Astrocyte of the cerebellum (primary cell): ENCODE measurements around the gene NR2C2.

ENCODE experiments used
- DNase-seq: peaks from one replicate; pipeline ENCODE4 v3.0.0-alpha.2; 2011; ENCODE audit warnings: low read depth
- H3K4me3 ChIP-seq: 2 replicates; pipeline ENCODE4 v1.5.1; 2011; ENCODE audit warnings: mild to moderate bottlenecking, low read depth, low read length, moderate library complexity
- in situ Hi-C: cut with HindIII; loops from 2 replicates; pipeline ENCODE4 v1.10.0; 2017; ENCODE audit warnings: low sequenced_read_pairs
- TF ChIP-seq, protein P1 (sequence below): IDR thresholded peaks from 2 replicates; pipeline ENCODE4 v1.5.1; 2012; ENCODE audit warnings: low read length, low read depth, moderate library complexity, mild to moderate bottlenecking; ENCODE audit errors: missing control alignments

NR2C2 gene

DNA sequence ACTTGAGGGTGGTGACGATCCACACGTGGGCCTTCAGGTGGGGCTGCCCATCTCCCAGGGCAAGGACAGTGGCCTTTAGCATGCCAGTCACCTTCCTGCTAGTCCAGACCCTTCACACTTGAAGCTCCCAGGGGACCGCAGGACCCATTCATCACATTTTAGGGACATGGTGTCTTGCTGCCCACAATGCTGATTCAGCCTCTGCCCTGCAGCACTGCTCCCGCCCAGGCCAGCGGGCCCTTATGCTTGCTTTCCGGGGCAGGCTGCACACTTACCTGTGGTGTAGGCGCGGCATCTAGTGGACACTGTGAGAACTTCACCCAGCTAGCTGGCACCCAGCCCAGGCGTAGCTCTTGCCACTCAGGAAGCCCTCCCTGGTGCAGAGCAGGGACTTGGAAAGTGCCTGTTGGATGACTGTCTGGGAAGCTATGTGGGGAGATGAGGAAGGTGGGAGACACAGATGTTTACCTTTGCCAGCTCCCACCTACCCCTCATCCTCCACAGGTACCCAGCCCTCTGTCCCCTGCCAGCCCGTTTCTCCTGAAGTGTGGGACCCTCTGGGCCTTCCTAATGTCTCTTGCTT, 26.3 kb upstream of the NR2C2 start:
- in situ Hi-C loops, result no loop called here
- DNase-seq, result peak; percentile 78
- no peak overlapping the region for H3K4me3 ChIP-seq
- TF ChIP-seq, protein P1, sequence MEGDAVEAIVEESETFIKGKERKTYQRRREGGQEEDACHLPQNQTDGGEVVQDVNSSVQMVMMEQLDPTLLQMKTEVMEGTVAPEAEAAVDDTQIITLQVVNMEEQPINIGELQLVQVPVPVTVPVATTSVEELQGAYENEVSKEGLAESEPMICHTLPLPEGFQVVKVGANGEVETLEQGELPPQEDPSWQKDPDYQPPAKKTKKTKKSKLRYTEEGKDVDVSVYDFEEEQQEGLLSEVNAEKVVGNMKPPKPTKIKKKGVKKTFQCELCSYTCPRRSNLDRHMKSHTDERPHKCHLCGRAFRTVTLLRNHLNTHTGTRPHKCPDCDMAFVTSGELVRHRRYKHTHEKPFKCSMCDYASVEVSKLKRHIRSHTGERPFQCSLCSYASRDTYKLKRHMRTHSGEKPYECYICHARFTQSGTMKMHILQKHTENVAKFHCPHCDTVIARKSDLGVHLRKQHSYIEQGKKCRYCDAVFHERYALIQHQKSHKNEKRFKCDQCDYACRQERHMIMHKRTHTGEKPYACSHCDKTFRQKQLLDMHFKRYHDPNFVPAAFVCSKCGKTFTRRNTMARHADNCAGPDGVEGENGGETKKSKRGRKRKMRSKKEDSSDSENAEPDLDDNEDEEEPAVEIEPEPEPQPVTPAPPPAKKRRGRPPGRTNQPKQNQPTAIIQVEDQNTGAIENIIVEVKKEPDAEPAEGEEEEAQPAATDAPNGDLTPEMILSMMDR, result peak; percentile 97

DNA sequence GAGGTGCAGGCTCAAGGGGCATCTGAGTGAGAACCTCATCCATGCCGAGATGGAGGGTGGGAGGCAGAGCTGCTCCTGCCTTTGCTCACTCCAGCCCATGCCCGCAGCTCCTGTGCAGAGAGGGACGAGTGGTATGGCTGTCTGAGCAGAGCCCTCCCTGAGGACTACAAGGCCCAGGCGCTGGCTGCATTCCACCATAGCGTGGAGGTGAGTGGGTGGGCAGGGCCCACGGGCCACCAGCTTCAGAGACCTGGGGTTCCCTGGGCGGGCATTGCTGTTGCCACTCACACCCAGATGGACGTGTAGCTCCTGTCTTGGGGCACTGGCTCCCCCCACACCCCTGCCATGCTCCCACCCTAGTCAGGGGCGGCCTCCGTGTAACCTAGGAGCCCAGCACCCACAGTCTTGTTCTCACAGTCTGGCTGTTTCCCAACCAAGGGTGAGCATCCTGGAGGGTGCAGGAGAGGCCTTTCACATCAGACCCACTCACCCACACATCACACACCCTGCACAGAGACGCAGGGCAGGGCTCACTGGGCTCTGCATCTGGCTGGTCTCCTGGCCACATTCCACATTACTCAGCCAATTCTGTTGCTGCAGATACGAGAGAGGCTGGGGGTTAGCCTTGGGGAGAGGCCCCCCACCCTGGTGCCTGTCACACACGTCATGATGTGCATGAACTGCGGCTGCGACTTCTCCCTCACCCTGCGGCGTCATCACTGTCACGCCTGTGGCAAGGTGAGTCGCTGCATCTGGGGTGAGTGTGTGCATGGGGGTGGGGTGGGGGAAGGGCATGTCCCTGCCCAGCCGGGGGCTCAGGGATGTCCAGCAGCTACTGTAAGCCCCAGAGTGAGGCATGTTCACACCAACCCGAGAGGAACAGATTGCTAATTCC, 25.3 kb upstream of the NR2C2 start:
- no peak overlapping the region for H3K4me3 ChIP-seq
- DNase-seq, result no peak
- TF ChIP-seq, protein P1, result no peak
- in situ Hi-C loops, result no loop called here

DNA sequence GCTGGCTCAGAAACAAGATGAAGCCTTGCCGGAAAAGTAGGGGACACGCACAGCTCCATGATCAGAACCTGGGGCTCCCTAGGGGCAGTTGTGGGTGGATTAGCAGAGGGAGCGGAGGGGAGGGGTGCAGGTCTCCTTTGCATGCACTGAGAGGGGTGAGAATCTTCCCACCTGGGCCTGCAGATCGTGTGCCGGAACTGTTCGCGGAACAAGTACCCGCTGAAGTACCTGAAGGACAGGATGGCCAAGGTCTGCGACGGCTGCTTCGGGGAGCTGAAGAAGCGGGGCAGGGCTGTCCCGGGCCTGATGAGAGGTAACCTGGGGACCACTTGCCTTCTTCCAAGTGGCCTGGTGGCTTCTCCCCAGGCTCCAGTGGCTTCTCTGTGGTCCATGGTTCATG, 24.5 kb upstream of the NR2C2 start:
- no peak for DNase-seq
- TF ChIP-seq, protein P1, result no peak
- in situ Hi-C loops, result no loop called here
- H3K4me3 ChIP-seq, result no peak overlapping the region

DNA sequence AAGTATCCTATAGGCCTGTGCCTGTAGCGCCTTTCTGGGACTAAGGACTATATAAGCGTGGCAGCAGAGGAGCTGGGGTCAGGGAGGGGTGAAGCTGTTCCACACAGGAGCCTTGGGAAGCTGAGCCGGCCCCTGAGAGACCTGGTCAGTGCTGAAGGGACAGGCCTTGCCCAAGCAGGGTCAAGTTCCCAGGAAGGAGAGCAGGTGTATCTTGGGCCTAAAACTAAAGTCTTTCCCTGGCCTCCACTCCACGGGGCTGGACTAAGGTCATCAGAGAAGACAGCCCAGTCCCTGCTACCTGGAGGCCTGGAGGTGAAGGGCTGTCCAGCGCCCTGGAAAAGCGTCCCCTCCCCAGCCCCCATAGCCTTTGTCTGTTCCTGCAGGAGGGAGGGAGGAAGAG, 23.9 kb upstream of the NR2C2 start:
- TF ChIP-seq, protein P1, result no peak
- in situ Hi-C loops, result no loop called here
- H3K4me3 ChIP-seq, result no peak overlapping the region
- DNase-seq, result no peak

DNA sequence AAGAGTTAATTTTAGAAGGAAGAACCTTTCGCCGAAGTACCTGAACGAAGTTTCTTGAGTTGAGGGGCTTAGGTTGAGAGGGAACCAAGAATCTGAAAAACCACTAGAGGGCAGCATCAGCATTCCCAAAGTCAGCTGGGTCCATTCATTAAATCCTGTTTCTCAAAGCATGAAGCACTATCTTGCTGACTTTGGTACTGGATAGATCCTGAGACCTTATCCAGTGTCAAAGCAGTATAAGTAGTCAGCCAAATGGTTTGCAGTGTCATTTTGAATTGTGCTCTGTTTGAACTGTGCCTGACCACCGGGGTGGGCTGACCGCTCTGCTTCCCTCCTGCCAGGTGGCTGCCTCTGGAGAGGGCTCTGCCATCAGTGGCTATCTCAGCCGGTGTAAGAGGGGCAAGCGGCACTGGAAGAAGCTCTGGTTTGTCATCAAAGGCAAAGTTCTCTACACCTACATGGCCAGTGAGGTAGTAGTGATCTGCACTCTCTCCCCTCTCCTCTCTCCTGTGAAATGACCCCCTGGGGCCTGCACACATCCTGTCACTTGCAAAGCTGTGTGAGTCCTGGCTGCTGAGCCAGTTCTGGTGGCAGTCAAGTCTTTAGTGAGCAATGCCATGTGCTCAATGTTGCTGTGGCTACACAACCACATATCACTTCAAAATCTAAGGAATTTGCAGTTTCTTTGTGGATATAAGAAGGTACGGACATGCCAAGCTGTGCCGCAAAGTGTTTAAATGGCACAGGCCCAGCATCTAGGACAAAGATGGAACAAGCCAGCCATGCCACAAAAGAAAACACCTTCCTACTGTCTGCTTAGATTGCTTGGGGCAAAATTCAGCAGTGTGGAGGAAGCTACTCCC, 21.4 kb upstream of the NR2C2 start:
- DNase-seq, result peak; percentile 63
- in situ Hi-C loops, result loop anchor here (25.0 kb wide), 1 partner anchor 286 kb away; the partner anchor contains the start of gene CAPN7
- no peak overlapping the region for H3K4me3 ChIP-seq
- TF ChIP-seq, protein P1, result peak; percentile 79

DNA sequence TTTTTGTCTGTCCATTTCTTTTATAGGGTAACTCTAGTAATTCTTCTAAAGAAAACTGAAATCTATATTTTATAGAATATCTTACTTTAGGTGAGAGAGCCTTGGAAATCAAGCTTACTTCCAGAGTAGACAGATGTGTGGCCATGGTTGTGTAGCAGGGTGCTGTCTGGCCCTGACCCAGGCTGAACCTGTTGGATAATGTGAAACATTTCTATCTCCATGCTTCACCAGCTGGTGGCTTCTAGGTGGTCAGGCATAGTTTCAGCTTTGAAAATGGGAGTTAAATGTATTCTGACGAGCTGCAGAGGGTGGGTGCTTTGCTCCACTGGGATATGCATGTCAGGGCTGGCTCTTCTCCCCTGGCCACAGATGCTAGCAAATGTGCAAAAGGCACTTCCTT, 20.8 kb upstream of the NR2C2 start:
- DNase-seq, result no peak
- H3K4me3 ChIP-seq, result no peak overlapping the region
- in situ Hi-C loops, result loop anchor here (25.0 kb wide), 1 partner anchor 286 kb away; the partner anchor contains the start of gene CAPN7
- TF ChIP-seq, protein P1, result no peak
